ENCODE results near the gene CTAGE6. TPM values are rescaled to one million over a fixed set of nuclear protein-coding genes. Genes with fewer than 3 reads are reported as not detected.
"Not testable (repeated sequence)": the region's sequence is repeated elsewhere in the genome, so short reads cannot be mapped to it uniquely, and the experiment has no call there.

The CTAGE6 gene
- total RNA-seq, 2 experiments from 2014 or later: 0.73 to 2.8 TPM

- CTCF ChIA-PET, H3K27ac Mint-ChIP-seq, H3K27me3 Mint-ChIP-seq: not testable (repeated sequence)
These were observed 12.2 kb downstream of the CTAGE6 start for GRCh38 chr7:143745340-143745739.

GRCh38 chr7:143737037-143737819 lies 20.3 kb downstream of the CTAGE6 start:
- H3K27ac Mint-ChIP-seq; DNase-seq; H3K36me3 Mint-ChIP-seq; H3K9me3 Mint-ChIP-seq (ENCODE audit: low read depth); H3K4me3 Mint-ChIP-seq; H3K27me3 Mint-ChIP-seq: not testable (repeated sequence)
- CTCF ChIA-PET: interaction anchor here (0.8 to 2.7 kb wide), 11 partner anchors 9 to 493 kb away, joined by 3 to 15 read pairs (median 5); partner anchors contain the start of gene TCAF1
- ATAC-seq: peak; percentile 82
- peaks cover 14% of the 10 kb centered on the region for H3K4me1 Mint-ChIP-seq

More at GRCh38 chr7:143745340-143745739, 12.2 kb downstream of the CTAGE6 start:
- H3K4me1 Mint-ChIP-seq; DNase-seq; ATAC-seq; H3K36me3 Mint-ChIP-seq; H3K9me3 Mint-ChIP-seq (ENCODE audit: low read depth); H3K4me3 Mint-ChIP-seq: not testable (repeated sequence)

- DNase-seq: no peak
- no peak for ATAC-seq
- no peaks in the 10 kb centered on the region for H3K27me3 Mint-ChIP-seq
- no peak overlapping the region for H3K4me3 Mint-ChIP-seq
- no peaks in the 10 kb centered on the region for H3K9me3 Mint-ChIP-seq (ENCODE audit: low read depth)
- H3K4me1 Mint-ChIP-seq: peaks cover 11% of the 10 kb centered on the region
- peaks cover 11% of the 10 kb centered on the region for H3K36me3 Mint-ChIP-seq
- CTCF ChIA-PET: interaction anchor here (1.1 to 2.7 kb wide), 4 partner anchors 157 to 492 kb away, joined by 3 to 15 read pairs (median 6); no protein-coding TSS in a partner anchor
- H3K27ac Mint-ChIP-seq: no peak overlapping the region
These were observed 21.5 kb downstream of the CTAGE6 start for GRCh38 chr7:143735962-143736361.

- Mint-ChIP-seq H3K4me3 (no peak overlapping the region), H3K27ac (no peak overlapping the region), H3K4me1 (peaks cover 11% of the 10 kb centered on the region), H3K9me3 (ENCODE audit: low read depth) (no peaks in the 10 kb centered on the region), H3K27me3 (no peaks in the 10 kb centered on the region), H3K36me3 (peaks cover 26% of the 10 kb centered on the region)
- no peak for ATAC-seq
- no peak for DNase-seq
- CTCF ChIA-PET: interaction anchor here (1.0 kb wide), 1 partner anchor 394 kb away, joined by 4 read pairs; no protein-coding TSS in a partner anchor
These were observed 23.6 kb downstream of the CTAGE6 start for GRCh38 chr7:143733876-143734275.

- peaks cover 33% of the 10 kb centered on the region for H3K36me3 Mint-ChIP-seq
- peaks cover under 1% of the 10 kb centered on the region for H3K4me1 Mint-ChIP-seq
- H3K27ac Mint-ChIP-seq: no peak overlapping the region
- no peaks in the 10 kb centered on the region for H3K9me3 Mint-ChIP-seq (ENCODE audit: low read depth)
- DNase-seq (no peak), ATAC-seq (no peak)
- no peaks in the 10 kb centered on the region for H3K27me3 Mint-ChIP-seq
- no peak overlapping the region for H3K4me3 Mint-ChIP-seq
- CTCF ChIA-PET: interaction anchor here (0.8 kb wide), 1 partner anchor 9 kb away, joined by 5 read pairs; no protein-coding TSS in a partner anchor
These were observed 29.1 kb downstream of the CTAGE6 start for GRCh38 chr7:143728333-143728862.

GRCh38 chr7:143727561-143727960 lies 29.9 kb downstream of the CTAGE6 start:
- ATAC-seq: peak; percentile 49
- H3K27me3 Mint-ChIP-seq; H3K27ac Mint-ChIP-seq; H3K4me1 Mint-ChIP-seq; DNase-seq; H3K9me3 Mint-ChIP-seq (ENCODE audit: low read depth); CTCF ChIA-PET; H3K4me3 Mint-ChIP-seq: not testable (repeated sequence)
- peaks cover 32% of the 10 kb centered on the region for H3K36me3 Mint-ChIP-seq

- DNase-seq; CTCF ChIA-PET; H3K4me1 Mint-ChIP-seq; H3K9me3 Mint-ChIP-seq (ENCODE audit: low read depth); H3K27ac Mint-ChIP-seq; ATAC-seq; H3K27me3 Mint-ChIP-seq; H3K4me3 Mint-ChIP-seq: not testable (repeated sequence)
- H3K36me3 Mint-ChIP-seq: peaks cover 26% of the 10 kb centered on the region
These were observed 31.4 kb downstream of the CTAGE6 start for GRCh38 chr7:143726143-143726542.

- H3K4me3 Mint-ChIP-seq; DNase-seq; ATAC-seq; H3K27me3 Mint-ChIP-seq; H3K4me1 Mint-ChIP-seq; CTCF ChIA-PET; H3K27ac Mint-ChIP-seq; H3K36me3 Mint-ChIP-seq; H3K9me3 Mint-ChIP-seq (ENCODE audit: low read depth): not testable (repeated sequence)
These were observed 37.2 kb downstream of the CTAGE6 start for GRCh38 chr7:143720335-143720734.

GRCh38 chr7:143715543-143716193 lies 41.8 kb downstream of the CTAGE6 start:
- DNase-seq; H3K4me3 Mint-ChIP-seq; H3K4me1 Mint-ChIP-seq; H3K27me3 Mint-ChIP-seq; CTCF ChIA-PET; H3K27ac Mint-ChIP-seq; H3K9me3 Mint-ChIP-seq (ENCODE audit: low read depth); H3K36me3 Mint-ChIP-seq: not testable (repeated sequence)
- ATAC-seq: peak; percentile 31

- H3K27me3 Mint-ChIP-seq; H3K27ac Mint-ChIP-seq; H3K4me3 Mint-ChIP-seq; H3K4me1 Mint-ChIP-seq; CTCF ChIA-PET; H3K9me3 Mint-ChIP-seq (ENCODE audit: low read depth); H3K36me3 Mint-ChIP-seq; DNase-seq: not testable (repeated sequence)
- ATAC-seq: peak; percentile 79
These were observed 42.7 kb downstream of the CTAGE6 start for GRCh38 chr7:143714581-143715454.

GRCh38 chr7:143712381-143712780 lies 45.1 kb downstream of the CTAGE6 start:
- H3K9me3 Mint-ChIP-seq (ENCODE audit: low read depth); ATAC-seq; CTCF ChIA-PET; H3K27ac Mint-ChIP-seq; H3K27me3 Mint-ChIP-seq; DNase-seq; H3K4me1 Mint-ChIP-seq; H3K4me3 Mint-ChIP-seq; H3K36me3 Mint-ChIP-seq: not testable (repeated sequence)

- DNase-seq; H3K4me1 Mint-ChIP-seq; ATAC-seq; H3K9me3 Mint-ChIP-seq (ENCODE audit: low read depth); H3K4me3 Mint-ChIP-seq; H3K36me3 Mint-ChIP-seq; H3K27me3 Mint-ChIP-seq; CTCF ChIA-PET; H3K27ac Mint-ChIP-seq: not testable (repeated sequence)
These were observed 45.7 kb downstream of the CTAGE6 start for GRCh38 chr7:143711727-143712324.

- H3K27ac Mint-ChIP-seq; H3K4me1 Mint-ChIP-seq; ATAC-seq; H3K27me3 Mint-ChIP-seq; H3K9me3 Mint-ChIP-seq (ENCODE audit: low read depth); DNase-seq; CTCF ChIA-PET; H3K36me3 Mint-ChIP-seq; H3K4me3 Mint-ChIP-seq: not testable (repeated sequence)
These were observed 47.6 kb downstream of the CTAGE6 start for GRCh38 chr7:143709895-143710294.

Measured in activated CD8-positive, alpha-beta memory T cell treated with anti-CD3 and anti-CD28 coated beads, Interleukin-2, amount 10 ng/mL, durations not matched to agents 7 days and 5 days (primary cell).